Measurements from ENCODE around the gene HNF1A.

GRCh38 chr12:121010860-121011259, 32.5 kb downstream of the HNF1A start:
- TF ChIP-seq CTCF (conservative IDR thresholded peaks at IDR 0.05; ENCODE audit: low read length), result no peak
- no peak for TF ChIP-seq EZH2phosphoT487 (IDR thresholded peaks at IDR 0.05; ENCODE audit: borderline replicate concordance)
